Adipocyte (in vitro differentiated cells): Measurements from ENCODE around the gene SLC2A8.

Experiments
- DNase-seq: peaks from one replicate; pipeline ENCODE4 v3.0.0-alpha.2; 2015; ENCODE audit warnings: low read depth
- H3K27me3 ChIP-seq: replicated peaks from 2 replicates; pipeline ENCODE4 v1.7.0; 2013; ENCODE audit warnings: mild to moderate bottlenecking, low read length, moderate library complexity; ENCODE audit not compliant: control insufficient read depth, insufficient read depth
- H3K36me3 ChIP-seq: 2 replicates; pipeline ENCODE4 v1.7.0; 2013; ENCODE audit warnings: low read length, mild to moderate bottlenecking, moderate library complexity; ENCODE audit not compliant: control insufficient read depth, insufficient read depth, severe bottlenecking
- H3K4me1 ChIP-seq: 2 replicates; pipeline ENCODE4 v1.7.0; 2013; ENCODE audit warnings: mild to moderate bottlenecking, low read length, moderate library complexity; ENCODE audit not compliant: control insufficient read depth, insufficient read depth
- H3K4me3 ChIP-seq: 2 replicates; pipeline ENCODE4 v1.7.0; 2013; ENCODE audit warnings: mild to moderate bottlenecking, low read length, moderate library complexity
- H3K9ac ChIP-seq: 2 replicates; pipeline ENCODE4 v1.7.0; 2013; ENCODE audit warnings: mild to moderate bottlenecking, low read length, moderate library complexity
- H3K9me3 ChIP-seq: 2 replicates; pipeline ENCODE4 v1.7.0; 2013; ENCODE audit warnings: mild to moderate bottlenecking, low read length, moderate library complexity; ENCODE audit not compliant: control insufficient read depth

The SLC2A8 gene

GRCh38 chr9:127445851-127446712, 49.1 kb downstream of the SLC2A8 start:
- no peaks in the 10 kb centered on the region for H3K27me3 ChIP-seq
- no peak overlapping the region for H3K9ac ChIP-seq
- DNase-seq = peak; percentile 1
- H3K36me3 ChIP-seq = peaks cover 75% of the 10 kb centered on the region
- peaks cover 16% of the 10 kb centered on the region for H3K9me3 ChIP-seq
- peaks cover 27% of the 10 kb centered on the region for H3K4me1 ChIP-seq
- no peak overlapping the region for H3K4me3 ChIP-seq

- H3K9ac ChIP-seq = no peak overlapping the region
- H3K9me3 ChIP-seq = peaks cover 16% of the 10 kb centered on the region
- DNase-seq = no peak
- H3K4me1 ChIP-seq = peaks cover 29% of the 10 kb centered on the region
- peaks cover 71% of the 10 kb centered on the region for H3K36me3 ChIP-seq
- no peak overlapping the region for H3K4me3 ChIP-seq
- no peaks in the 10 kb centered on the region for H3K27me3 ChIP-seq
These were observed 49.9 kb downstream of the SLC2A8 start for GRCh38 chr9:127446713-127447415.

GRCh38 chr9:127447416-127448111, 50.6 kb downstream of the SLC2A8 start:
- DNase-seq = peak; percentile 38
- no peak overlapping the region for H3K9ac ChIP-seq
- H3K36me3 ChIP-seq = peaks cover 67% of the 10 kb centered on the region
- H3K27me3 ChIP-seq = no peaks in the 10 kb centered on the region
- peaks cover 36% of the 10 kb centered on the region for H3K4me1 ChIP-seq
- no peak overlapping the region for H3K4me3 ChIP-seq
- peaks cover 16% of the 10 kb centered on the region for H3K9me3 ChIP-seq

- peaks cover 16% of the 10 kb centered on the region for H3K9me3 ChIP-seq
- no peaks in the 10 kb centered on the region for H3K27me3 ChIP-seq
- peak; percentile 14 for DNase-seq
- peaks cover 36% of the 10 kb centered on the region for H3K4me1 ChIP-seq
- H3K9ac ChIP-seq = no peak overlapping the region
- H3K36me3 ChIP-seq = peaks cover 62% of the 10 kb centered on the region
- peak overlapping the region; percentile 85 for H3K4me3 ChIP-seq
These were observed 51.3 kb downstream of the SLC2A8 start for GRCh38 chr9:127448112-127448805.

GRCh38 chr9:127449332-127449966, 52.5 kb downstream of the SLC2A8 start:
- peak; percentile 15 for DNase-seq

GRCh38 chr9:127450243-127450760, 53.3 kb downstream of the SLC2A8 start:
- Histone ChIP-seq H3K4me1 (peaks cover 31% of the 10 kb centered on the region), H3K27me3 (no peaks in the 10 kb centered on the region), H3K36me3 (peaks cover 57% of the 10 kb centered on the region), H3K4me3 (peak overlapping the region; percentile 85), H3K9me3 (peaks cover under 1% of the 10 kb centered on the region), H3K9ac (peak overlapping the region; percentile 96)
- DNase-seq = peak; percentile 66

More at GRCh38 chr9:127449332-127449966, 52.5 kb downstream of the SLC2A8 start:
- Histone ChIP-seq H3K4me1 (peaks cover 31% of the 10 kb centered on the region), H3K36me3 (peaks cover 59% of the 10 kb centered on the region), H3K9me3 (peaks cover 9% of the 10 kb centered on the region), H3K4me3 (peak overlapping the region; percentile 85), H3K27me3 (no peaks in the 10 kb centered on the region), H3K9ac (peak overlapping the region; percentile 96)

- H3K4me3 ChIP-seq = peak within 1 kb of the TSS; percentile 85
- H3K9me3 ChIP-seq = no peaks in the 10 kb centered on the region
- H3K36me3 ChIP-seq = peaks cover 52% of the 10 kb centered on the region
- no peaks in the 10 kb centered on the region for H3K27me3 ChIP-seq
- H3K9ac ChIP-seq = peak within 1 kb of the TSS; percentile 96
- DNase-seq = peak; percentile 98
- peaks cover 31% of the 10 kb centered on the region for H3K4me1 ChIP-seq
These were observed 54.0 kb downstream of the SLC2A8 start, which contains the start of the genes LRSAM1 and RPL12 for GRCh38 chr9:127450830-127451607. Gene LRSAM1 (plus strand): TSS chr9:127451510. CDS start chr9:127454528, 3,018 bp downstream. Gene RPL12 (minus strand): TSS chr9:127451406. CDS start chr9:127451317, 89 bp downstream.

- Histone ChIP-seq H3K4me1 (peaks cover 31% of the 10 kb centered on the region), H3K27me3 (no peaks in the 10 kb centered on the region), H3K9me3 (no peaks in the 10 kb centered on the region), H3K9ac (peak overlapping the region; percentile 96), H3K36me3 (peaks cover 47% of the 10 kb centered on the region), H3K4me3 (peak overlapping the region; percentile 85)
- DNase-seq = no peak
These were observed 54.6 kb downstream of the SLC2A8 start for GRCh38 chr9:127451608-127451857.

- Histone ChIP-seq H3K4me1 (peaks cover 31% of the 10 kb centered on the region), H3K36me3 (peaks cover 44% of the 10 kb centered on the region), H3K9ac (peak overlapping the region; percentile 96), H3K27me3 (no peaks in the 10 kb centered on the region), H3K9me3 (no peaks in the 10 kb centered on the region), H3K4me3 (peak overlapping the region; percentile 85)
- peak; percentile 77 for DNase-seq
These were observed 55.1 kb downstream of the SLC2A8 start for GRCh38 chr9:127451858-127452656.
